ENCODE measurements around the gene MAPKAP1.

The MAPKAP1 gene

DNA sequence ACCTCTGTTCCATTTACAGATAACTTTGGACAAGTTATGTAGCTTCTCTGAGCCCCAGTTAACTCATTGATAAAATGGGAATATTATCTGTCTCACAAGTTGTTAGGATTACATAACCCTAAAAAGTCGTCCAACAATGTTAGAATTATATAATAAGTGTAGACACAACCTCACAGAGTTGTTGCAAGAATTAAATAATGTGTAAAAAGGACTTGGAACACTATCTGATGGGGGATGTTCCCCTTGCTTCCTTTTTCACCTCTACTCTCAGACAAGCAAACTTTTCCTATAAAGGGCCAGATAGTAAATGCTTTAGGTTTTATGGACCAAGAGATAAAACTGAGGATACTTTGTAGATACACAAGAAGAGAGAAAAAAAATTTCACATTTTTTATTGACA, 251.9 kb downstream of the MAPKAP1 start:
- H3K4me2 ChIP-seq (ENCODE audit: low read length): no peak overlapping the region
- no peak overlapping the region for H3K9ac ChIP-seq
- H3K9me3 ChIP-seq (ENCODE audit: control insufficient read depth, low read length): no peaks in the 10 kb centered on the region
- no peak overlapping the region for H3K27ac ChIP-seq
- no peak overlapping the region for H2AFZ ChIP-seq
- TF ChIP-seq CTCF (IDR thresholded peaks at IDR 0.05): no peak
- no peaks in the 10 kb centered on the region for H3K36me3 ChIP-seq (ENCODE audit: control insufficient read depth, insufficient read depth, low read length)
- H3K4me1 ChIP-seq: no peaks in the 10 kb centered on the region
- H3K4me3 ChIP-seq (ENCODE audit: low read depth, low read length): no peak overlapping the region
- H3K27me3 ChIP-seq (ENCODE audit: control insufficient read depth, insufficient read depth, low read length): no peaks in the 10 kb centered on the region
- H3K79me2 ChIP-seq: no peaks in the 10 kb centered on the region

- no peaks in the 10 kb centered on the region for H3K4me1 ChIP-seq
- H3K79me2 ChIP-seq: no peaks in the 10 kb centered on the region
- no peak overlapping the region for H3K4me3 ChIP-seq (ENCODE audit: low read depth, low read length)
- H3K36me3 ChIP-seq (ENCODE audit: control insufficient read depth, insufficient read depth, low read length): no peaks in the 10 kb centered on the region
- TF ChIP-seq CTCF (IDR thresholded peaks at IDR 0.05): no peak
- no peak overlapping the region for H3K4me2 ChIP-seq (ENCODE audit: low read length)
- H3K27me3 ChIP-seq (ENCODE audit: control insufficient read depth, insufficient read depth, low read length): no peaks in the 10 kb centered on the region
- H3K9me3 ChIP-seq (ENCODE audit: control insufficient read depth, low read length): no peaks in the 10 kb centered on the region
- H3K9ac ChIP-seq: no peak overlapping the region
- no peak overlapping the region for H2AFZ ChIP-seq
- no peak overlapping the region for H3K27ac ChIP-seq
Measured at GRCh38 chr9:125447202-125447802, 259.7 kb downstream of the MAPKAP1 start.

- no peak overlapping the region for H3K4me2 ChIP-seq (ENCODE audit: low read length)
- no peak overlapping the region for H3K9ac ChIP-seq
- no peaks in the 10 kb centered on the region for H3K36me3 ChIP-seq (ENCODE audit: control insufficient read depth, insufficient read depth, low read length)
- no peak overlapping the region for H3K4me3 ChIP-seq (ENCODE audit: low read depth, low read length)
- H3K4me1 ChIP-seq: no peaks in the 10 kb centered on the region
- no peak overlapping the region for H3K27ac ChIP-seq
- H3K9me3 ChIP-seq (ENCODE audit: control insufficient read depth, low read length): no peaks in the 10 kb centered on the region
- no peaks in the 10 kb centered on the region for H3K79me2 ChIP-seq
- H2AFZ ChIP-seq: no peak overlapping the region
- TF ChIP-seq CTCF (IDR thresholded peaks at IDR 0.05): no peak
- H3K27me3 ChIP-seq (ENCODE audit: control insufficient read depth, insufficient read depth, low read length): no peaks in the 10 kb centered on the region
Measured at GRCh38 chr9:125446561-125447094, 260.4 kb downstream of the MAPKAP1 start.

GRCh38 chr9:125444956-125445506, 262.0 kb downstream of the MAPKAP1 start:
- H3K9ac ChIP-seq: no peak overlapping the region
- no peak overlapping the region for H3K4me2 ChIP-seq (ENCODE audit: low read length)
- no peak overlapping the region for H3K4me3 ChIP-seq (ENCODE audit: low read depth, low read length)
- no peaks in the 10 kb centered on the region for H3K27me3 ChIP-seq (ENCODE audit: control insufficient read depth, insufficient read depth, low read length)
- H3K4me1 ChIP-seq: no peaks in the 10 kb centered on the region
- no peaks in the 10 kb centered on the region for H3K9me3 ChIP-seq (ENCODE audit: control insufficient read depth, low read length)
- no peaks in the 10 kb centered on the region for H3K79me2 ChIP-seq
- H3K36me3 ChIP-seq (ENCODE audit: control insufficient read depth, insufficient read depth, low read length): no peaks in the 10 kb centered on the region
- H3K27ac ChIP-seq: no peak overlapping the region
- TF ChIP-seq CTCF (IDR thresholded peaks at IDR 0.05): no peak
- no peak overlapping the region for H2AFZ ChIP-seq

DNA sequence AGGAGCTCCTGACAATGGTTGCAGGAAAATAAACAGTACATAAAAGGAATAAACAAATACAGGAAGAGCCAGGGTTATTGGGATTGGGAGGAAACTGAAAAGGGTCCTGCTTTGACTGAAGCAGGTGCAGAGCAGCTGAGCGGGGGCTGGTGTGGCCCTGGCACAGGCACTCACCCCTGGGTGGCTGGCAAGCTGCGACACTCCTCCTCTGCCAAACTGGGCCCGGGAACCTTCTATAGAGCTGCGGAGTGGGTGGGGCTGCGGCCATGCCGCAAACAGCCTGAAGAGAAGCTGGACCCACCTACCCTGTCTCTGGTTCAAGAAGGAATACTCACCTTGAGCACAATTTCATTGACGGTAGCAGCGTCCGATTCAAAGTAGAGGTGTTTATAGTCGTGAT, 262.8 kb downstream of the MAPKAP1 start:
- Histone ChIP-seq H3K4me3 (ENCODE audit: low read depth, low read length) (no peak overlapping the region), H2AFZ (no peak overlapping the region), H3K4me2 (ENCODE audit: low read length) (no peak overlapping the region), H3K36me3 (ENCODE audit: control insufficient read depth, insufficient read depth, low read length) (no peaks in the 10 kb centered on the region), H3K9ac (no peak overlapping the region), H3K27ac (no peak overlapping the region), H3K27me3 (ENCODE audit: control insufficient read depth, insufficient read depth, low read length) (no peaks in the 10 kb centered on the region), H3K9me3 (ENCODE audit: control insufficient read depth, low read length) (no peaks in the 10 kb centered on the region), H3K4me1 (no peaks in the 10 kb centered on the region), H3K79me2 (no peaks in the 10 kb centered on the region)
- no peak for TF ChIP-seq CTCF (IDR thresholded peaks at IDR 0.05)

Data from parathyroid adenoma (tissue), 2 donors.